Bronchial epithelial cell (primary cell): ENCODE measurements around the gene MSS51. TPM values are rescaled to one million over a fixed set of nuclear protein-coding genes. Genes with fewer than 3 reads are reported as not detected.
A peak's percentile ranks its signal among the peaks of the same experiment; 100 is the strongest.
"Not testable (repeated sequence)": the region's sequence is repeated elsewhere in the genome, so short reads cannot be mapped to it uniquely, and the experiment has no call there.

Experiments
- DNase-seq: peaks from one replicate; pipeline ENCODE4 v3.0.0-alpha.2; 2010; ENCODE audit warnings: low read depth
- FAIRE-seq: peaks from 2 replicates; lab custom pipeline; 2011; peaks lifted over from hg19 to GRCh38; lab: Jason Lieb, UNC
- H3K27me3 ChIP-seq: 2 replicates; pipeline ENCODE4 v1.5.1; 2011; ENCODE audit warnings: low read length; ENCODE audit not compliant: control insufficient read depth, insufficient read depth
- H3K36me3 ChIP-seq: 2 replicates; pipeline ENCODE4 v1.5.1; 2011; ENCODE audit warnings: low read length; ENCODE audit not compliant: control insufficient read depth, insufficient read depth
- H3K4me3 ChIP-seq: 2 replicates; pipeline ENCODE4 v1.5.1; 2011; ENCODE audit warnings: mild to moderate bottlenecking, low read depth, low read length, control low read depth
- CTCF ChIP-seq: IDR thresholded peaks from 2 replicates; pipeline ENCODE4 v1.5.1; 2011; ENCODE audit warnings: mild to moderate bottlenecking, moderate library complexity, low read length, control low read depth, inconsistent platforms; ENCODE audit not compliant: insufficient read depth, severe bottlenecking
- total RNA-seq: library from RNA; depleted of rRNA; stranded (reverse); fragments of >200 nt; gene quantifications from 2 replicates; pipeline ENCODE4 v1.2.1, GENCODE V29; 2014

The MSS51 gene
- total RNA-seq, 1 donor from 2014 or later = 1.1 TPM

- Histone ChIP-seq H3K27me3 (no peaks in the 10 kb centered on the region), H3K4me3 (no peak overlapping the region), H3K36me3 (peaks cover 5% of the 10 kb centered on the region)
- FAIRE-seq (no peak), DNase-seq (no peak)
- TF ChIP-seq CTCF = no peak
Measured at GRCh38 chr10:73399063-73399462, 34.3 kb downstream of the MSS51 start.

GRCh38 chr10:73398024-73398423 lies 35.3 kb downstream of the MSS51 start:
- Histone ChIP-seq H3K36me3 (peaks cover 5% of the 10 kb centered on the region), H3K27me3 (no peaks in the 10 kb centered on the region), H3K4me3 (no peak overlapping the region)
- DNase-seq (no peak), FAIRE-seq (no peak)
- TF ChIP-seq CTCF = peak; percentile 20

DNA sequence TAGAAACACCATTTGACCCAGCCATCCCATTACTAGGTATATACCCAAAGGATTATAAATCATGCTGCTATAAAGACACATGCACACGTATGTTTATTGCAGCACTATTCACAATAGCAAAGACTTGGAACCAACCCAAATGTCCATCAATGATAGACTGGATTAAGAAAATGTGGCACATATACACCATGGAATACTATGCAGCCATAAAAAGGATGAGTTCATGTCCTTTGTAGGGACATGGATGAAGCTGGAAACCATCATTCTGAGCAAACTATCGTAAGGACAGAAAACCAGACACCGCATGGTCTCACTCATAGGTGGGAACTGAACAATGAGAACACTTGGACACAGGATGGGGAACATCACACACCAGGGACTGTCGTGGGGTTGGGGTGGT lies 39.0 kb downstream of the MSS51 start:
- not testable (repeated sequence) for FAIRE-seq, H3K4me3 ChIP-seq, H3K36me3 ChIP-seq, H3K27me3 ChIP-seq, DNase-seq

GRCh38 chr10:73388228-73388627 lies 45.1 kb downstream of the MSS51 start:
- DNase-seq (no peak), FAIRE-seq (no peak)
- H3K27me3 ChIP-seq = no peaks in the 10 kb centered on the region
- H3K36me3 ChIP-seq = peaks cover 19% of the 10 kb centered on the region
- H3K4me3 ChIP-seq = no peak overlapping the region
- no peak for TF ChIP-seq CTCF

- H3K36me3 ChIP-seq = peaks cover 20% of the 10 kb centered on the region
- no peak overlapping the region for H3K4me3 ChIP-seq
- no peak for DNase-seq
- no peaks in the 10 kb centered on the region for H3K27me3 ChIP-seq
- TF ChIP-seq CTCF = no peak
- FAIRE-seq = no peak
Measured at GRCh38 chr10:73386583-73386982, 46.8 kb downstream of the MSS51 start.

DNA sequence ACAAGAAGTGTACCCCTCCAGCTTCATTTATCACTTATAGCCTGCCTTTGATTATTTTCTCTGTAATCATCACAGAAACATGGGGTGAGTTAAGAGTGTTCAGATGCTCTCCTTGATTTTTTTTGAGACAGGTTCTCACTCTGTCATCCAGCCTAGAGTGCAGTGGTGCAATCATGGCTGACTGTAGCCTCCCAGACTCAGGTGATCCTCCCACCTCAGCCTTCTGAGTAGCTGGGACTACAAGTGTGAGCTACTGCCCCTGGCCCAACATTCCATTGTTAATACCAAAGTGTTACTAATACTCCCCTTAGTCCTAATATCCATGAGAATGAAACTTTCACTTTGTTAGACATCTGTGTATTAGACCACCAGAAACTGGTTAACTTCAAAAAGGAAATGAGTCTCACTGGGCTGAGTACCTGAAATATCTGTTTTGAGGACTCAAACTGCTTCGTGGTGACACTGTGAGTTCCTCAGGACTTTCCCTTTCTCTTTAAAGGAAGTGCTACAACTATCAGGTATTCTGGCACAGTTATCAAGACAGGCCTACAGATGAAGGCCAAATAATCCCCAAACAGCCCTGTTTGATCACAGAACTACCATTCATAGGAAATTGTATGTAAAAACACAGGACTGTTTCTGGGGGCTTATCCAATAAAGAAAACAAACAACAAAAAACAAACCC lies 54.2 kb downstream of the MSS51 start:
- Histone ChIP-seq H3K36me3 (peaks cover 10% of the 10 kb centered on the region), H3K4me3 (no peak overlapping the region), H3K27me3 (no peaks in the 10 kb centered on the region)
- no peak for DNase-seq
- TF ChIP-seq CTCF = no peak
- FAIRE-seq = no peak
